ENCODE data around the gene LRIT3. TPM values are rescaled to one million over a fixed set of nuclear protein-coding genes. Genes with fewer than 3 reads are reported as not detected.

Gene LRIT3
- total and polyA plus RNA-seq, 2 of the 13 experiments (the other 11 are each of a cell fraction or from before 2014, with no cell fraction given), result 0.03 TPM; not detected in 1

- no peak for TF ChIP-seq THRA (CRISPR knock-in tag; IDR thresholded peaks at IDR 0.05; ENCODE audit: borderline replicate concordance)
- no peak for TF ChIP-seq ZNF367 (CRISPR knock-in tag; IDR thresholded peaks at IDR 0.05; ENCODE audit: borderline replicate concordance)
- TF ChIP-seq ZNF263 (CRISPR knock-in tag; IDR thresholded peaks at IDR 0.05), result no peak
- TF ChIP-seq ZFP36L1 (CRISPR knock-in tag; IDR thresholded peaks at IDR 0.05), result no peak
- TF ChIP-seq CTCF (CRISPR knock-in tag; IDR thresholded peaks at IDR 0.05), result peak; percentile 38
- no peak for TF ChIP-seq ZNF781 (CRISPR knock-in tag; IDR thresholded peaks at IDR 0.05; ENCODE audit: borderline replicate concordance, not compliant biosample characterization)
- TF ChIP-seq PAX8 (CRISPR knock-in tag; IDR thresholded peaks at IDR 0.05; ENCODE audit: borderline replicate concordance), result no peak
- peak; percentile 69 for TF ChIP-seq STAG1 (CRISPR knock-in tag; IDR thresholded peaks at IDR 0.05)
- no peak for TF ChIP-seq ZMYM2 (CRISPR knock-in tag; IDR thresholded peaks at IDR 0.05)
- no peak for TF ChIP-seq SPEN (CRISPR knock-in tag; IDR thresholded peaks at IDR 0.05; ENCODE audit: low read depth)
- no peak for TF ChIP-seq LBX2 (CRISPR knock-in tag; IDR thresholded peaks at IDR 0.05; ENCODE audit: borderline replicate concordance)
- TF ChIP-seq ZNF121 (CRISPR knock-in tag; IDR thresholded peaks at IDR 0.05), result no peak
- no peak for TF ChIP-seq KAT7 (CRISPR knock-in tag; IDR thresholded peaks at IDR 0.05; ENCODE audit: borderline replicate concordance)
- no peak for TF ChIP-seq POLR2G (IDR thresholded peaks at IDR 0.05; ENCODE audit: low read depth, low read length)
- no peak for TF ChIP-seq HMGA1 (CRISPR knock-in tag; conservative IDR thresholded peaks at IDR 0.05)
These were observed 21.2 kb upstream of the LRIT3 start (continued) for GRCh38 chr4:109826719-109827118.

Data from HepG2 (cell line).